ENCODE measurements around the gene ZNF550.

GRCh38 chr19:57512845-57513244 is 46.8 kb downstream of the ZNF550 start:
- TF ChIP-seq, protein P1, sequence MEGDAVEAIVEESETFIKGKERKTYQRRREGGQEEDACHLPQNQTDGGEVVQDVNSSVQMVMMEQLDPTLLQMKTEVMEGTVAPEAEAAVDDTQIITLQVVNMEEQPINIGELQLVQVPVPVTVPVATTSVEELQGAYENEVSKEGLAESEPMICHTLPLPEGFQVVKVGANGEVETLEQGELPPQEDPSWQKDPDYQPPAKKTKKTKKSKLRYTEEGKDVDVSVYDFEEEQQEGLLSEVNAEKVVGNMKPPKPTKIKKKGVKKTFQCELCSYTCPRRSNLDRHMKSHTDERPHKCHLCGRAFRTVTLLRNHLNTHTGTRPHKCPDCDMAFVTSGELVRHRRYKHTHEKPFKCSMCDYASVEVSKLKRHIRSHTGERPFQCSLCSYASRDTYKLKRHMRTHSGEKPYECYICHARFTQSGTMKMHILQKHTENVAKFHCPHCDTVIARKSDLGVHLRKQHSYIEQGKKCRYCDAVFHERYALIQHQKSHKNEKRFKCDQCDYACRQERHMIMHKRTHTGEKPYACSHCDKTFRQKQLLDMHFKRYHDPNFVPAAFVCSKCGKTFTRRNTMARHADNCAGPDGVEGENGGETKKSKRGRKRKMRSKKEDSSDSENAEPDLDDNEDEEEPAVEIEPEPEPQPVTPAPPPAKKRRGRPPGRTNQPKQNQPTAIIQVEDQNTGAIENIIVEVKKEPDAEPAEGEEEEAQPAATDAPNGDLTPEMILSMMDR (IDR thresholded peaks at IDR 0.05; ENCODE audit: insufficient read depth, low read length) = no peak
- TF ChIP-seq POLR2AphosphoS5 (IDR thresholded peaks at IDR 0.05; ENCODE audit: low read depth) (no peak), REST (IDR thresholded peaks at IDR 0.05; ENCODE audit: insufficient replicate concordance, low read depth) (no peak), GABPA (IDR thresholded peaks at IDR 0.05; ENCODE audit: low read depth) (no peak), SPI1 (IDR thresholded peaks at IDR 0.05; ENCODE audit: borderline replicate concordance, low read depth) (no peak)
